ENCODE measurements around the gene MINDY1. TPM values are rescaled to one million over a fixed set of nuclear protein-coding genes. Genes with fewer than 3 reads are reported as not detected.

The MINDY1 gene
- total and polyA plus RNA-seq, 10 donors, result 3.3 to 51.1 (median 28.6) TPM

DNA sequence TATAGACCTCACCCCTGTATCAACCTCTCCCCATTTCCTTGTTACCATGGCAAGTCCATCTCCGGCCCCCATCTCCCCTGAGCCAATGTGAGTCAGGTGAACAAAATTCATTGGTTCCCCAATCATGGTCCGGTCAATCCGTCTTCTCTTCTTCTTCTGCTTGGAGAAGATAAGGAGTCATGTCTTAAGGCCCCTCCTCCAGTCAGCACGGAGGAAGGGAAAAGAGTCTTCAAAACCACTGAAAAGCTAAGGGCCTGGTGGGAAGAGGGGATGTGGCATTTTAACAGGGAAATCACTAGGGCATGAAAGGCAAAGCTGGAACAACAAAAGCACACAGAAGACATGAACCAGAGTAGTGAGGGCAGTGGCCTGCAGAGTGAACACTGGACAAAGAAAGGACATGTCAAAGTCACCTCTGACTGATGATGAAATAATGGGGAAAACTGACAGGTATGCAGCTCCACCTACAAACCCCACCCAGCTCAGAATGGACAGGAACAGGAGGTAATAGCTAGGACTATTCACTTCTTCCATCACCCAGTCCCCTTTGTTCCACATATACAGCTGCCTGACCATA, 48.4 kb upstream of the MINDY1 start:
- no peak for DNase-seq
- Histone ChIP-seq H3K4me3 (peak overlapping the region in 6 of 8 donors; percentile 70 to 93 (median 82)), H3K36me3 (peaks cover 15 to 73% (median 51%) of the 10 kb centered on the region in 6 donors), H3K9me3 (no peaks in the 10 kb centered on the region), H3K4me1 (peaks cover 26 to 88% (median 57%) of the 10 kb centered on the region in 6 donors), H3K27me3 (replicated peaks in 1 of 7) (no peaks in the 10 kb centered on the region), H3K27ac (peak overlapping the region; percentile 76 to 99 (median 96))
- 84 to 92% (median 87%) methylated on average over 4 of the region's 4 CpGs for WGBS, 5 donors
- TF ChIP-seq, protein P1, sequence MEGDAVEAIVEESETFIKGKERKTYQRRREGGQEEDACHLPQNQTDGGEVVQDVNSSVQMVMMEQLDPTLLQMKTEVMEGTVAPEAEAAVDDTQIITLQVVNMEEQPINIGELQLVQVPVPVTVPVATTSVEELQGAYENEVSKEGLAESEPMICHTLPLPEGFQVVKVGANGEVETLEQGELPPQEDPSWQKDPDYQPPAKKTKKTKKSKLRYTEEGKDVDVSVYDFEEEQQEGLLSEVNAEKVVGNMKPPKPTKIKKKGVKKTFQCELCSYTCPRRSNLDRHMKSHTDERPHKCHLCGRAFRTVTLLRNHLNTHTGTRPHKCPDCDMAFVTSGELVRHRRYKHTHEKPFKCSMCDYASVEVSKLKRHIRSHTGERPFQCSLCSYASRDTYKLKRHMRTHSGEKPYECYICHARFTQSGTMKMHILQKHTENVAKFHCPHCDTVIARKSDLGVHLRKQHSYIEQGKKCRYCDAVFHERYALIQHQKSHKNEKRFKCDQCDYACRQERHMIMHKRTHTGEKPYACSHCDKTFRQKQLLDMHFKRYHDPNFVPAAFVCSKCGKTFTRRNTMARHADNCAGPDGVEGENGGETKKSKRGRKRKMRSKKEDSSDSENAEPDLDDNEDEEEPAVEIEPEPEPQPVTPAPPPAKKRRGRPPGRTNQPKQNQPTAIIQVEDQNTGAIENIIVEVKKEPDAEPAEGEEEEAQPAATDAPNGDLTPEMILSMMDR (IDR thresholded peaks at IDR 0.05 in 8 of 11, conservative IDR thresholded peaks at IDR 0.05 in 3 of 11), result no peak
- TF ChIP-seq POLR2AphosphoS5 (IDR thresholded peaks at IDR 0.05), result no peak
- no peak for TF ChIP-seq POLR2A (IDR thresholded peaks at IDR 0.05)
- intact Hi-C loops (cut with DNase I; ENCODE audit: low total_unique reads), result no loop called here

DNA sequence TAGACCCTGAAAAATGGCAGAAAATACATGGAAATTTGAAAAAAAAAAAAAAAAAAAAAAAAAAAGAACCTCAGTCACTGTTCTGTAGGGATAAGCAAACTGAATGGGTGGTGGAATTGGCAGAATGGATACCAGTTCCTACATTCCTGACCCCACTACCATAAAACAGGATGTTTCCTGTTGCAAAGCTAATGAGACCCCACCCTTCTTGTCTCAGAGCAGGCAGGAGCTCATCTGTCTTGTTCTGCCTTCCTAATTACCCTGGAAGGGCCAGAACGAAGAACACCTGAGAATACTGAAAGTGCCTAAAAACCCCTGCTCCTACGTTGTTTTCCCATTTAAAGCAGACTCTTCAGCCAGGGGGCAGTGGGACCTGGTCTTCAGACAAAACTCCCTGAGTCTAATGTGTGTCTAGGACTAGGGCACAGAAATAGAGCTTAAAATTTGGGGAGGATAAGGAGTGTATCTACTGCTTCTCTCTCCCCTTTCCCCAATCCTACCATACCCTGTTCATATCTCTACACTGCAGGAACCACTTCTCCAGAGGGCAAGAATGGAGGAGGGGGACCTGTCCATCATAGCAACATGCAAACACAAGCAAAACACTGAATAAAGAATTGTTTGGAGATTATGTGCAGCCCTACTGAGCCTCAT, 44.8 kb upstream of the MINDY1 start:
- WGBS, 5 donors, result 77 to 86% (median 83%) methylated on average over 2 of the region's 2 CpGs
- H3K27ac ChIP-seq, result peak overlapping the region in 3 of 8 donors; percentile 30 to 99 (median 30)
- no peaks in the 10 kb centered on the region for H3K27me3 ChIP-seq (replicated peaks in 1 of 7)
- TF ChIP-seq POLR2A (IDR thresholded peaks at IDR 0.05) (no peak), POLR2AphosphoS5 (IDR thresholded peaks at IDR 0.05) (peak in 1 of 3 donors; percentile 62)
- peaks cover 15 to 68% (median 51%) of the 10 kb centered on the region in 6 donors for H3K36me3 ChIP-seq
- H3K4me3 ChIP-seq, result no peak overlapping the region
- peaks cover 23 to 96% (median 58%) of the 10 kb centered on the region in 6 donors for H3K4me1 ChIP-seq
- intact Hi-C loops (cut with DNase I; ENCODE audit: low total_unique reads), result no loop called here
- DNase-seq, result no peak
- H3K9me3 ChIP-seq, result no peaks in the 10 kb centered on the region

DNA sequence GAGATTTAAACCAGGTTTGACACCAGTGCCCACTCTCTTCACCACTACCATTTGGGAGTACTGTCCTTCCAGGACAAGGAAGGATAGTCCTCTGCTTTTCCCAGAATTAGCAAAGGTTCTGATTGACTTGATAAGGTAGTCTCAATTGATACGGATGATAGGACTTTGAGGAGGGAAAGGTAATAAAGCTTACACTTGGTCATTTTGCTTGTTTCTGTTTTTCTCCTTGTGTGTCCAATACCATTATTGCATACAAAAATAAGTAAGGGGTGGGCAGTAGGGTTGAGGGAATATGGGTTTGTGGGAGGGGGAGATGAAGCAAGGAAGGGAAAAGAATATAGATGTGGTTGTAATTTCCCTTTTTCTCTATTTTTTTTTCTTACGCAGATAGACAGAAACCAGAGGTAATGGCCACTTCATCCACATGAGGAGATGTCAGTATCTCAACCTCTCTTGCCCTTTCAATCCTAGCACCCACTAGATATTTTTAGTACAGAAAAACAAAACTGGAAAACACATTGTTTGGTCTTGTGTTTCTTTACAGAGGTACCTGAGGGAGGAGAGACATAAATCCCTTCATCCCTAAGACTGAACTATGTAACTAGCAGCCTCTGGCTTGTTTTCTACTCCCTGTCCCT, 43.5 kb upstream of the MINDY1 start:
- H3K27me3 ChIP-seq (replicated peaks in 1 of 7), result no peaks in the 10 kb centered on the region
- no peaks in the 10 kb centered on the region for H3K9me3 ChIP-seq
- DNase-seq, result no peak
- no peak overlapping the region for H3K4me3 ChIP-seq
- intact Hi-C loops (cut with DNase I; ENCODE audit: low total_unique reads), result no loop called here
- H3K4me1 ChIP-seq, result peaks cover 10 to 85% (median 45%) of the 10 kb centered on the region in 6 donors
- TF ChIP-seq, protein P1 (IDR thresholded peaks at IDR 0.05 in 8 of 11, conservative IDR thresholded peaks at IDR 0.05 in 3 of 11), result no peak
- TF ChIP-seq POLR2A (IDR thresholded peaks at IDR 0.05), result no peak
- no peak for TF ChIP-seq POLR2AphosphoS5 (IDR thresholded peaks at IDR 0.05)
- peaks cover 15 to 56% (median 40%) of the 10 kb centered on the region in 6 donors for H3K36me3 ChIP-seq
- H3K27ac ChIP-seq, result peak overlapping the region in 4 of 8 donors; percentile 10 to 99 (median 88)
- 72 to 95% (median 89%) methylated on average over 2 of the region's 2 CpGs for WGBS, 5 donors

DNA sequence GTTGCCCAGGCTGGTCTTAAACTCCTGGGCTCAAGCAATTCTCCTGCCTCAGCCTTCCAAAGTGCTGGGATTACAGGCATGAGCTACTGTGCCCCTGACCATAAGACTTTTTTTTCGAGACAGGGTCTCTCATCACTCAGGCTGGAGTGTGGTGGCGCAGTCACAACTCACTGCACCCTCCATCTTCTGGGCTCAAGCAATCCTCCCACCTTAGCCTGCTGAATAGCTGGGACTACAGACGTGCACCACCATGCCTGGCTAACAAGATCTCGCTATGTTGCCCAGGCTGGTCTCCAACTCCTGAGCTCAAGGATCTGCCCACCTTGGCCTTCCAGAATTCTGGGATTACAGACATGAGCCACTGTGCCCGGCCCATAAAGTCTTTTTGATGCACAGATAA, 42.8 kb upstream of the MINDY1 start:
- peaks cover 15 to 49% (median 33%) of the 10 kb centered on the region in 6 donors for H3K36me3 ChIP-seq
- no peak for DNase-seq
- no peaks in the 10 kb centered on the region for H3K9me3 ChIP-seq
- 87 to 94% (median 91%) methylated on average over 5 of the region's 5 CpGs for WGBS, 5 donors
- H3K4me3 ChIP-seq, result no peak overlapping the region
- peaks cover 6 to 78% (median 39%) of the 10 kb centered on the region in 6 donors for H3K4me1 ChIP-seq
- no peak for TF ChIP-seq POLR2A (IDR thresholded peaks at IDR 0.05)
- TF ChIP-seq, protein P1 (IDR thresholded peaks at IDR 0.05 in 8 of 11, conservative IDR thresholded peaks at IDR 0.05 in 3 of 11), result no peak
- TF ChIP-seq POLR2AphosphoS5 (IDR thresholded peaks at IDR 0.05), result peak in 2 of 3 donors; percentile 74 to 84
- H3K27me3 ChIP-seq (replicated peaks in 1 of 7), result no peaks in the 10 kb centered on the region
- intact Hi-C loops (cut with DNase I; ENCODE audit: low total_unique reads), result no loop called here
- H3K27ac ChIP-seq, result peak overlapping the region in 4 of 8 donors; percentile 10 to 99 (median 88)
